HAP-1 (cell line): ENCODE results near the gene PCDH9.

Experiments
- DNase-seq, 2 experiments: peaks; one replicate each; pipeline ENCODE4 v3.0.0-alpha.2; 2016 to 2020; ENCODE audit warnings: low spot score in 2 of 2
- H3K27me3 ChIP-seq: fragments of 250-450 bp; sonication (Bioruptor Pico); 2 replicates; pipeline ENCODE4 v1.5.1; 2020; ENCODE audit warnings: low read depth, mild to moderate bottlenecking, moderate library complexity
- H3K36me3 ChIP-seq: fragments of 250-450 bp; sonication (Bioruptor Pico); replicated peaks from 2 replicates; pipeline ENCODE4 v1.5.1; 2020; ENCODE audit warnings: mild to moderate bottlenecking
- H3K4me1 ChIP-seq: fragments of 250-450 bp; sonication (Bioruptor Pico); 2 replicates; pipeline ENCODE4 v1.5.1; 2020; ENCODE audit warnings: mild to moderate bottlenecking
- H3K4me3 ChIP-seq: fragments of 250-450 bp; sonication (Bioruptor Pico); 2 replicates; pipeline ENCODE4 v1.5.1; 2020; ENCODE audit warnings: mild to moderate bottlenecking, moderate library complexity
- H3K9me3 ChIP-seq: fragments of 250-450 bp; sonication (Bioruptor Pico); 2 replicates; pipeline ENCODE4 v1.5.1; 2020; ENCODE audit warnings: mild to moderate bottlenecking, moderate library complexity
- in situ Hi-C: fragments of 300-500 bp; cut with MboI; formaldehyde crosslinking; loops from 3 replicates; pipeline ENCODE4 v1.14.3; 2020; ENCODE audit warnings: low sequenced_read_pairs, inconsistent platforms, mixed read lengths

PCDH9 gene

GRCh38 chr13:66995203-66995611 is 234.9 kb downstream of the PCDH9 start:
- in situ Hi-C loops = no loop called here
- Histone ChIP-seq H3K4me1 (peaks cover 16% of the 10 kb centered on the region), H3K9me3 (no peaks in the 10 kb centered on the region), H3K4me3 (no peak overlapping the region), H3K36me3 (no peaks in the 10 kb centered on the region), H3K27me3 (no peaks in the 10 kb centered on the region)
- DNase-seq = no peak

GRCh38 chr13:66994517-66995202 is 235.5 kb downstream of the PCDH9 start:
- DNase-seq = no peak
- in situ Hi-C loops = no loop called here
- Histone ChIP-seq H3K9me3 (no peaks in the 10 kb centered on the region), H3K36me3 (no peaks in the 10 kb centered on the region), H3K27me3 (no peaks in the 10 kb centered on the region), H3K4me3 (no peak overlapping the region), H3K4me1 (peaks cover 16% of the 10 kb centered on the region)

- in situ Hi-C loops = no loop called here
- Histone ChIP-seq H3K36me3 (no peaks in the 10 kb centered on the region), H3K4me3 (no peak overlapping the region), H3K27me3 (no peaks in the 10 kb centered on the region), H3K9me3 (no peaks in the 10 kb centered on the region), H3K4me1 (peaks cover 16% of the 10 kb centered on the region)
- DNase-seq = peak; percentile 74 to 88
These were observed 236.0 kb downstream of the PCDH9 start for GRCh38 chr13:66994097-66994496.

- Histone ChIP-seq H3K4me1 (peaks cover 16% of the 10 kb centered on the region), H3K27me3 (no peaks in the 10 kb centered on the region), H3K4me3 (no peak overlapping the region), H3K36me3 (no peaks in the 10 kb centered on the region), H3K9me3 (no peaks in the 10 kb centered on the region)
- no peak for DNase-seq
- in situ Hi-C loops = no loop called here
These were observed 237.4 kb downstream of the PCDH9 start for GRCh38 chr13:66992719-66993118.

- Histone ChIP-seq H3K27me3 (no peaks in the 10 kb centered on the region), H3K4me1 (peaks cover 16% of the 10 kb centered on the region), H3K4me3 (no peak overlapping the region), H3K36me3 (no peaks in the 10 kb centered on the region), H3K9me3 (no peaks in the 10 kb centered on the region)
- in situ Hi-C loops = no loop called here
- DNase-seq = peak; percentile 21 to 33
These were observed 238.0 kb downstream of the PCDH9 start for GRCh38 chr13:66992183-66992582.

GRCh38 chr13:66984241-66984640 is 245.9 kb downstream of the PCDH9 start:
- in situ Hi-C loops = no loop called here
- Histone ChIP-seq H3K27me3 (no peaks in the 10 kb centered on the region), H3K4me3 (no peak overlapping the region), H3K36me3 (no peaks in the 10 kb centered on the region), H3K4me1 (no peaks in the 10 kb centered on the region), H3K9me3 (no peaks in the 10 kb centered on the region)
- DNase-seq = no peak

- H3K4me1 ChIP-seq = no peaks in the 10 kb centered on the region
- H3K4me3 ChIP-seq = no peak overlapping the region
- no peaks in the 10 kb centered on the region for H3K36me3 ChIP-seq
- H3K9me3 ChIP-seq = no peaks in the 10 kb centered on the region
- H3K27me3 ChIP-seq = no peaks in the 10 kb centered on the region
- in situ Hi-C loops = no loop called here
- no peak for DNase-seq
These were observed 248.2 kb downstream of the PCDH9 start for GRCh38 chr13:66981912-66982311.

- Histone ChIP-seq H3K9me3 (no peaks in the 10 kb centered on the region), H3K4me3 (no peak overlapping the region), H3K4me1 (no peaks in the 10 kb centered on the region), H3K36me3 (no peaks in the 10 kb centered on the region), H3K27me3 (no peaks in the 10 kb centered on the region)
- in situ Hi-C loops = no loop called here
- no peak for DNase-seq
These were observed 253.0 kb downstream of the PCDH9 start for GRCh38 chr13:66977161-66977560.

- in situ Hi-C loops = no loop called here
- DNase-seq = no peak
- no peaks in the 10 kb centered on the region for H3K9me3 ChIP-seq
- H3K27me3 ChIP-seq = no peaks in the 10 kb centered on the region
- H3K4me1 ChIP-seq = peaks cover 20% of the 10 kb centered on the region
- H3K4me3 ChIP-seq = no peak overlapping the region
- H3K36me3 ChIP-seq = no peaks in the 10 kb centered on the region
These were observed 255.2 kb downstream of the PCDH9 start for GRCh38 chr13:66974889-66975288.

- H3K4me3 ChIP-seq = no peak overlapping the region
- no peaks in the 10 kb centered on the region for H3K36me3 ChIP-seq
- H3K27me3 ChIP-seq = no peaks in the 10 kb centered on the region
- in situ Hi-C loops = no loop called here
- peaks cover 25% of the 10 kb centered on the region for H3K4me1 ChIP-seq
- H3K9me3 ChIP-seq = no peaks in the 10 kb centered on the region
- DNase-seq = no peak
These were observed 256.0 kb downstream of the PCDH9 start for GRCh38 chr13:66974174-66974573.

GRCh38 chr13:66972659-66973058 is 257.5 kb downstream of the PCDH9 start:
- no peaks in the 10 kb centered on the region for H3K9me3 ChIP-seq
- in situ Hi-C loops = no loop called here
- no peaks in the 10 kb centered on the region for H3K27me3 ChIP-seq
- no peak overlapping the region for H3K4me3 ChIP-seq
- peaks cover 37% of the 10 kb centered on the region for H3K4me1 ChIP-seq
- H3K36me3 ChIP-seq = no peaks in the 10 kb centered on the region
- DNase-seq = no peak

GRCh38 chr13:66971004-66971403 is 259.1 kb downstream of the PCDH9 start:
- peaks cover 37% of the 10 kb centered on the region for H3K4me1 ChIP-seq
- H3K9me3 ChIP-seq = no peaks in the 10 kb centered on the region
- H3K36me3 ChIP-seq = no peaks in the 10 kb centered on the region
- in situ Hi-C loops = no loop called here
- no peak overlapping the region for H3K4me3 ChIP-seq
- peak in 1 of 2 experiments; percentile 58 for DNase-seq
- no peaks in the 10 kb centered on the region for H3K27me3 ChIP-seq

- in situ Hi-C loops = no loop called here
- no peak overlapping the region for H3K4me3 ChIP-seq
- DNase-seq = peak in 1 of 2 experiments; percentile 97
- H3K27me3 ChIP-seq = no peaks in the 10 kb centered on the region
- peaks cover 47% of the 10 kb centered on the region for H3K4me1 ChIP-seq
- no peaks in the 10 kb centered on the region for H3K36me3 ChIP-seq
- H3K9me3 ChIP-seq = no peaks in the 10 kb centered on the region
These were observed 260.8 kb downstream of the PCDH9 start for GRCh38 chr13:66969291-66969690.

- Histone ChIP-seq H3K9me3 (no peaks in the 10 kb centered on the region), H3K4me1 (peaks cover 47% of the 10 kb centered on the region), H3K27me3 (no peaks in the 10 kb centered on the region), H3K4me3 (no peak overlapping the region), H3K36me3 (no peaks in the 10 kb centered on the region)
- in situ Hi-C loops = no loop called here
- DNase-seq = peak in 1 of 2 experiments; percentile 38
These were observed 262.1 kb downstream of the PCDH9 start for GRCh38 chr13:66967811-66968597.
